Stimulated activated naive CD8-positive, alpha-beta T cell treated with anti-CD3 and anti-CD28 coated beads, Interleukin-15, Interleukin-2, amounts not matched to agents 100 ng/mL and 50 ng/mL, for 24 hours (primary cell): Measurements from ENCODE around the gene SMARCA2.
A peak's percentile ranks its signal among the peaks of the same experiment; 100 is the strongest.

Experiments used
- H3K27ac Mint-ChIP-seq: one replicate; pipeline ENCODE4 v1.8.0; 2021; ENCODE audit warnings: mild to moderate bottlenecking, mixed read lengths
- H3K27me3 Mint-ChIP-seq: one replicate; pipeline ENCODE4 v1.8.0; 2021; ENCODE audit warnings: mixed read lengths
- H3K36me3 Mint-ChIP-seq: one replicate; pipeline ENCODE4 v1.8.0; 2021; ENCODE audit warnings: low read depth, mixed read lengths
- H3K4me1 Mint-ChIP-seq: one replicate; pipeline ENCODE4 v1.8.0; 2021; ENCODE audit warnings: low read depth, mixed read lengths
- H3K4me3 Mint-ChIP-seq: one replicate; pipeline ENCODE4 v1.8.0; 2021; ENCODE audit warnings: mild to moderate bottlenecking, mixed read lengths
- H3K9me3 Mint-ChIP-seq: one replicate; pipeline ENCODE4 v1.8.0; 2021; ENCODE audit warnings: mixed read lengths

The SMARCA2 gene

GRCh38 chr9:2170722-2171121, 155.6 kb downstream of the SMARCA2 start:
- Mint-ChIP-seq H3K27ac (no peak overlapping the region), H3K9me3 (no peaks in the 10 kb centered on the region), H3K36me3 (peaks cover 70% of the 10 kb centered on the region), H3K4me3 (no peak overlapping the region), H3K27me3 (no peaks in the 10 kb centered on the region), H3K4me1 (no peaks in the 10 kb centered on the region)

GRCh38 chr9:2173170-2173569, 158.0 kb downstream of the SMARCA2 start:
- H3K4me1 Mint-ChIP-seq: no peaks in the 10 kb centered on the region
- peak overlapping the region; percentile 1 for H3K27ac Mint-ChIP-seq
- H3K36me3 Mint-ChIP-seq: peaks cover 62% of the 10 kb centered on the region
- no peak overlapping the region for H3K4me3 Mint-ChIP-seq
- no peaks in the 10 kb centered on the region for H3K27me3 Mint-ChIP-seq
- no peaks in the 10 kb centered on the region for H3K9me3 Mint-ChIP-seq

GRCh38 chr9:2173861-2174260, 158.7 kb downstream of the SMARCA2 start:
- H3K4me3 Mint-ChIP-seq: no peak overlapping the region
- H3K27me3 Mint-ChIP-seq: no peaks in the 10 kb centered on the region
- H3K36me3 Mint-ChIP-seq: peaks cover 57% of the 10 kb centered on the region
- H3K4me1 Mint-ChIP-seq: no peaks in the 10 kb centered on the region
- no peaks in the 10 kb centered on the region for H3K9me3 Mint-ChIP-seq
- no peak overlapping the region for H3K27ac Mint-ChIP-seq

- no peak overlapping the region for H3K27ac Mint-ChIP-seq
- H3K36me3 Mint-ChIP-seq: peaks cover 53% of the 10 kb centered on the region
- H3K9me3 Mint-ChIP-seq: no peaks in the 10 kb centered on the region
These were observed 159.2 kb downstream of the SMARCA2 start for GRCh38 chr9:2174306-2174705.

GRCh38 chr9:2174911-2175310, 159.8 kb downstream of the SMARCA2 start:
- Mint-ChIP-seq H3K4me1 (peaks cover 2% of the 10 kb centered on the region), H3K36me3 (peaks cover 50% of the 10 kb centered on the region), H3K4me3 (no peak overlapping the region), H3K27ac (no peak overlapping the region), H3K27me3 (no peaks in the 10 kb centered on the region), H3K9me3 (no peaks in the 10 kb centered on the region)

More at GRCh38 chr9:2174306-2174705, 159.2 kb downstream of the SMARCA2 start:
- Mint-ChIP-seq H3K4me1 (no peaks in the 10 kb centered on the region), H3K4me3 (no peak overlapping the region), H3K27me3 (no peaks in the 10 kb centered on the region)

GRCh38 chr9:2177121-2177520, 162.0 kb downstream of the SMARCA2 start:
- no peaks in the 10 kb centered on the region for H3K9me3 Mint-ChIP-seq
- peaks cover 6% of the 10 kb centered on the region for H3K4me1 Mint-ChIP-seq
- H3K27ac Mint-ChIP-seq: no peak overlapping the region
- H3K4me3 Mint-ChIP-seq: no peak overlapping the region
- peaks cover 31% of the 10 kb centered on the region for H3K36me3 Mint-ChIP-seq
- H3K27me3 Mint-ChIP-seq: no peaks in the 10 kb centered on the region

GRCh38 chr9:2178034-2178734, 163.0 kb downstream of the SMARCA2 start:
- Mint-ChIP-seq H3K27ac (no peak overlapping the region), H3K9me3 (no peaks in the 10 kb centered on the region), H3K4me1 (peaks cover 6% of the 10 kb centered on the region), H3K27me3 (no peaks in the 10 kb centered on the region), H3K4me3 (no peak overlapping the region), H3K36me3 (peaks cover 23% of the 10 kb centered on the region)

- Mint-ChIP-seq H3K4me1 (peaks cover 6% of the 10 kb centered on the region), H3K4me3 (no peak overlapping the region), H3K9me3 (no peaks in the 10 kb centered on the region), H3K27ac (no peak overlapping the region), H3K27me3 (no peaks in the 10 kb centered on the region), H3K36me3 (peaks cover 23% of the 10 kb centered on the region)
These were observed 164.4 kb downstream of the SMARCA2 start for GRCh38 chr9:2179567-2179966.

GRCh38 chr9:2180154-2180553, 165.0 kb downstream of the SMARCA2 start:
- no peak overlapping the region for H3K4me3 Mint-ChIP-seq
- H3K4me1 Mint-ChIP-seq: peaks cover 6% of the 10 kb centered on the region

GRCh38 chr9:2180704-2181103, 165.6 kb downstream of the SMARCA2 start:
- H3K4me1 Mint-ChIP-seq: peaks cover 6% of the 10 kb centered on the region
- no peak overlapping the region for H3K27ac Mint-ChIP-seq
- no peak overlapping the region for H3K4me3 Mint-ChIP-seq
- H3K36me3 Mint-ChIP-seq: peaks cover 30% of the 10 kb centered on the region
- no peaks in the 10 kb centered on the region for H3K9me3 Mint-ChIP-seq
- no peaks in the 10 kb centered on the region for H3K27me3 Mint-ChIP-seq

More at GRCh38 chr9:2180154-2180553, 165.0 kb downstream of the SMARCA2 start:
- Mint-ChIP-seq H3K27me3 (no peaks in the 10 kb centered on the region), H3K36me3 (peaks cover 27% of the 10 kb centered on the region), H3K27ac (no peak overlapping the region), H3K9me3 (no peaks in the 10 kb centered on the region)

- Mint-ChIP-seq H3K36me3 (peaks cover 29% of the 10 kb centered on the region), H3K4me3 (no peak overlapping the region), H3K4me1 (peaks cover 6% of the 10 kb centered on the region), H3K27ac (no peak overlapping the region), H3K27me3 (no peaks in the 10 kb centered on the region), H3K9me3 (no peaks in the 10 kb centered on the region)
These were observed 166.6 kb downstream of the SMARCA2 start for GRCh38 chr9:2181792-2182191.

GRCh38 chr9:2190939-2191608, 175.9 kb downstream of the SMARCA2 start:
- Mint-ChIP-seq H3K4me1 (peaks cover 23% of the 10 kb centered on the region), H3K36me3 (peaks cover 81% of the 10 kb centered on the region), H3K9me3 (peaks cover 3% of the 10 kb centered on the region), H3K27me3 (no peaks in the 10 kb centered on the region), H3K27ac (no peak overlapping the region), H3K4me3 (no peak overlapping the region)

GRCh38 chr9:2191609-2191972, 176.4 kb downstream of the SMARCA2 start:
- Mint-ChIP-seq H3K4me3 (no peak overlapping the region), H3K9me3 (peaks cover 3% of the 10 kb centered on the region), H3K27ac (peak overlapping the region; percentile 79), H3K27me3 (no peaks in the 10 kb centered on the region), H3K36me3 (peaks cover 83% of the 10 kb centered on the region), H3K4me1 (peaks cover 23% of the 10 kb centered on the region)

- Mint-ChIP-seq H3K27ac (peak overlapping the region; percentile 93), H3K9me3 (peaks cover 3% of the 10 kb centered on the region), H3K36me3 (peaks cover 85% of the 10 kb centered on the region), H3K4me3 (peak overlapping the region; percentile 25), H3K4me1 (peaks cover 23% of the 10 kb centered on the region), H3K27me3 (no peaks in the 10 kb centered on the region)
These were observed 177.3 kb downstream of the SMARCA2 start for GRCh38 chr9:2192356-2192979.

GRCh38 chr9:2193552-2193951, 178.4 kb downstream of the SMARCA2 start:
- Mint-ChIP-seq H3K4me1 (peaks cover 23% of the 10 kb centered on the region), H3K36me3 (peaks cover 91% of the 10 kb centered on the region), H3K27me3 (no peaks in the 10 kb centered on the region), H3K27ac (peak overlapping the region; percentile 45), H3K4me3 (no peak overlapping the region), H3K9me3 (peaks cover 6% of the 10 kb centered on the region)
